ENCODE data around the gene HBE1. TPM values are rescaled to one million over a fixed set of nuclear protein-coding genes. Genes with fewer than 3 reads are reported as not detected.

Gene HBE1
- total and polyA plus RNA-seq, 9 of the 15 experiments (the other 6 are each of a cell fraction or from before 2014, with no cell fraction given) = 612 to 10,250 (median 2,181) TPM

DNA sequence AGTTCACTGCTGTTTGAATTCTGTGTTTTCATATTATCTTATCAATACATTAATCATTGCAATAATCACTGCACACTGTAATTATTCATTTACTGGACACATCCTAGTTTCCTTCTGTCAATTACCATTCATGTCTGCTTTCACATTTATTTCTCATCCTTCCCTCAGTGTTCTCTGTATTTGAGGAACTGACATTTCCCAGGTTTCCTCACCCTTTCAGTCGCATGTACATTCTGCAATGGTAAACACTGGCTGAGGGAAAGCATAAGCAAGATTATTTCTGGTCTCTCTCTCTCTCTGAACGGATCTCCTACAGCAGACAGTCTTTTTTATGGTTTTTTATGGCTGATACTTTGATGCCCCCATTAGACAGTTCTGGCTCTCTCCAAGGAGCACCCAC, 31.3 kb downstream of the HBE1 start (continued):
- TF ChIP-seq, protein P1, sequence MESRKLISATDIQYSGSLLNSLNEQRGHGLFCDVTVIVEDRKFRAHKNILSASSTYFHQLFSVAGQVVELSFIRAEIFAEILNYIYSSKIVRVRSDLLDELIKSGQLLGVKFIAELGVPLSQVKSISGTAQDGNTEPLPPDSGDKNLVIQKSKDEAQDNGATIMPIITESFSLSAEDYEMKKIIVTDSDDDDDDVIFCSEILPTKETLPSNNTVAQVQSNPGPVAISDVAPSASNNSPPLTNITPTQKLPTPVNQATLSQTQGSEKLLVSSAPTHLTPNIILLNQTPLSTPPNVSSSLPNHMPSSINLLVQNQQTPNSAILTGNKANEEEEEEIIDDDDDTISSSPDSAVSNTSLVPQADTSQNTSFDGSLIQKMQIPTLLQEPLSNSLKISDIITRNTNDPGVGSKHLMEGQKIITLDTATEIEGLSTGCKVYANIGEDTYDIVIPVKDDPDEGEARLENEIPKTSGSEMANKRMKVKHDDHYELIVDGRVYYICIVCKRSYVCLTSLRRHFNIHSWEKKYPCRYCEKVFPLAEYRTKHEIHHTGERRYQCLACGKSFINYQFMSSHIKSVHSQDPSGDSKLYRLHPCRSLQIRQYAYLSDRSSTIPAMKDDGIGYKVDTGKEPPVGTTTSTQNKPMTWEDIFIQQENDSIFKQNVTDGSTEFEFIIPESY (CRISPR knock-in tag; IDR thresholded peaks at IDR 0.05) = no peak
- no peak for TF ChIP-seq NFXL1 (CRISPR knock-in tag; IDR thresholded peaks at IDR 0.05)
- no peak for TF ChIP-seq SMAD4 (CRISPR knock-in tag; conservative IDR thresholded peaks at IDR 0.05)
- TF ChIP-seq, protein P2, sequence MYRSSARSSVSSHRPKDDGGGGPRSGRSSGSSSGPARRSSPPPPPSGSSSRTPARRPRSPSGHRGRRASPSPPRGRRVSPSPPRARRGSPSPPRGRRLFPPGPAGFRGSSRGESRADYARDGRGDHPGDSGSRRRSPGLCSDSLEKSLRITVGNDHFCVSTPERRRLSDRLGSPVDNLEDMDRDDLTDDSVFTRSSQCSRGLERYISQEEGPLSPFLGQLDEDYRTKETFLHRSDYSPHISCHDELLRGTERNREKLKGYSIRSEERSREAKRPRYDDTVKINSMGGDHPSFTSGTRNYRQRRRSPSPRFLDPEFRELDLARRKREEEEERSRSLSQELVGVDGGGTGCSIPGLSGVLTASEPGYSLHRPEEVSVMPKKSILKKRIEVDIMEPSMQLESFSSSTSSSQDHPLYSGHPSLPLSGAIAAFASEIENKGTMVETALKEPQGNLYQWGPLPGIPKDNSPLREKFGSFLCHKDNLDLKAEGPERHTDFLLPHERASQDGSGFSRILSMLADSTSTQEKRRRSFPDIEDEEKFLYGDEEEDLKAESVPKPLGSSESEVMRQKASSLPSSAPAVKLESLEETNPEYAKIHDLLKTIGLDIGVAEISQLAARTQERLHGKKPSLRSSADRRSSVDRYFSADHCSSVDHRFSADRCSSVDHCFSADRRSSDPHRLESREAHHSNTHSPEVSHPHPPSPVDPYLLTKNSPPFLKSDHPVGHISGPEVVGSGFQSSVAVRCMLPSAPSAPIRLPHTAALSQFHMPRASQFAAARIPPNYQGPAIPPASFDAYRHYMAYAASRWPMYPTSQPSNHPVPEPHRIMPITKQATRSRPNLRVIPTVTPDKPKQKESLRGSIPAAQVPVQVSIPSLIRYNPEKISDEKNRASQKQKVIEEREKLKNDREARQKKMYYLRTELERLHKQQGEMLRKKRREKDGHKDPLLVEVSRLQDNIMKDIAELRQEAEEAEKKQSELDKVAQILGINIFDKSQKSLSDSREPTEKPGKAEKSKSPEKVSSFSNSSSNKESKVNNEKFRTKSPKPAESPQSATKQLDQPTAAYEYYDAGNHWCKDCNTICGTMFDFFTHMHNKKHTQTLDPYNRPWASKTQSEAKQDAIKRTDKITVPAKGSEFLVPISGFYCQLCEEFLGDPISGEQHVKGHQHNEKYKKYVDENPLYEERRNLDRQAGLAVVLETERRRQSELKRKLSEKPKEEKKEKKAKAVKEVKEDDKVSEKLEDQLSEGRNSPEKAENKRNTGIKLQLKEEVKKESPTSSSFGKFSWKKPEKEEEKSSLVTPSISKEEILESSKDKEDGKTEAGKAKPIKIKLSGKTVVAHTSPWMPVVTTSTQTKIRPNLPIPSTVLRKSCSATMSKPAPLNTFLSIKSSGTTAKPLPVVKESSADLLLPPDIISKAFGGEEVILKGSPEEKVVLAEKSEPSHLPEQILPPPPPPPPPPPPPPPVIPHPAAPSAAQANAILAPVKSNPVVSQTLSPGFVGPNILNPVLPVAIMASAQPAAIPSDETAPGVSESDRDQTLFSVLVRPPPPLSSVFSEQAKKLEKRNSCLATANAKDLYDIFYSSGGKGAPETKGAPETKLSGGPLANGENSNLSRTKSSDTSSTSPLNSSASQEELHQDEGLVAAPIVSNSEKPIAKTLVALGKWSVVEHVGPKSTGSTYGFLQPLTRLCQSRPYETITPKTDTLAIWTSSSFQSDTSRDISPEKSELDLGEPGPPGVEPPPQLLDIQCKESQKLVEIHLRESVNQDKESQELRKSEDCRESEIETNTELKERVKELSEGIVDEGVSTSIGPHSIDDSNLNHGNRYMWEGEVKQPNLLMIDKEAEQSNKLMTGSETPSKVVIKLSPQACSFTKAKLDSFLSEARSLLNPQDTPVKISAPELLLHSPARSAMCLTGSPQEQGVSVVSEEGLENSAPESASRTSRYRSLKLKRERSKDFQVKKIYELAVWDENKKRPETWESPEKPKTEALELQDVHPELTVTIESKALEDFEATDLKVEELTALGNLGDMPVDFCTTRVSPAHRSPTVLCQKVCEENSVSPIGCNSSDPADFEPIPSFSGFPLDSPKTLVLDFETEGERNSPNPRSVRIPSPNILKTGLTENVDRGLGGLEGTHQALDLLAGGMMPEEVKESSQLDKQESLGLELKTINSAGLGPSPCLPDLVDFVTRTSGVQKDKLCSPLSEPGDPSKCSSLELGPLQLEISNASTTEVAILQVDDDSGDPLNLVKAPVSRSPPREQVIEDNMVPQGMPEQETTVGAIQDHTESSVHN (IDR thresholded peaks at IDR 0.05; ENCODE audit: borderline replicate concordance in 1 of 2, low read depth in 1 of 2) = no peak
- TF ChIP-seq ZNF431 (CRISPR knock-in tag; IDR thresholded peaks at IDR 0.05) = no peak
- TF ChIP-seq HNRNPH1 (optimal IDR thresholded peaks at IDR 0.05; ENCODE audit: low read depth, low read length) = no peak
- TF ChIP-seq, protein P3, sequence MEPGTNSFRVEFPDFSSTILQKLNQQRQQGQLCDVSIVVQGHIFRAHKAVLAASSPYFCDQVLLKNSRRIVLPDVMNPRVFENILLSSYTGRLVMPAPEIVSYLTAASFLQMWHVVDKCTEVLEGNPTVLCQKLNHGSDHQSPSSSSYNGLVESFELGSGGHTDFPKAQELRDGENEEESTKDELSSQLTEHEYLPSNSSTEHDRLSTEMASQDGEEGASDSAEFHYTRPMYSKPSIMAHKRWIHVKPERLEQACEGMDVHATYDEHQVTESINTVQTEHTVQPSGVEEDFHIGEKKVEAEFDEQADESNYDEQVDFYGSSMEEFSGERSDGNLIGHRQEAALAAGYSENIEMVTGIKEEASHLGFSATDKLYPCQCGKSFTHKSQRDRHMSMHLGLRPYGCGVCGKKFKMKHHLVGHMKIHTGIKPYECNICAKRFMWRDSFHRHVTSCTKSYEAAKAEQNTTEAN (CRISPR knock-in tag; IDR thresholded peaks at IDR 0.05) = no peak
- peak; percentile 16; the same call in 1 of the 2 replicates for TF ChIP-seq EP400 (IDR thresholded peaks at IDR 0.05)
- no peak for TF ChIP-seq ATF1 (CRISPR knock-in tag; IDR thresholded peaks at IDR 0.05)
- TF ChIP-seq ATF1 (tag; IDR thresholded peaks at IDR 0.05) = no peak
- TF ChIP-seq SPI1 (IDR thresholded peaks at IDR 0.05; ENCODE audit: borderline replicate concordance, low read depth, low read length) = no peak
- TF ChIP-seq, protein P4, sequence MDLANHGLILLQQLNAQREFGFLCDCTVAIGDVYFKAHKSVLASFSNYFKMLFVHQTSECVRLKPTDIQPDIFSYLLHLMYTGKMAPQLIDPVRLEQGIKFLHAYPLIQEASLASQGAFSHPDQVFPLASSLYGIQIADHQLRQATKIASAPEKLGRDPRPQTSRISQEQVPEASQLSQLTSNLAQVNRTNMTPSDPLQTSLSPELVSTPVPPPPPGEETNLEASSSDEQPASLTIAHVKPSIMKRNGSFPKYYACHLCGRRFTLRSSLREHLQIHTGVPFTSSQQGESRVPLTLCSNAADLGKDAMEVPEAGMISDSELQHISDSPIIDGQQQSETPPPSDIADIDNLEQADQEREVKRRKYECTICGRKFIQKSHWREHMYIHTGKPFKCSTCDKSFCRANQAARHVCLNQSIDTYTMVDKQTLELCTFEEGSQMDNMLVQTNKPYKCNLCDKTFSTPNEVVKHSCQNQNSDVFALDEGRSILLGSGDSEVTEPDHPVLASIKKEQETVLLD (IDR thresholded peaks at IDR 0.05) = no peak

Measured in K562 (cell line).